ENCODE results near the gene STAT2.
"Not testable (repeated sequence)": the region's sequence is repeated elsewhere in the genome, so short reads cannot be mapped to it uniquely, and the experiment has no call there.

Gene STAT2

DNA sequence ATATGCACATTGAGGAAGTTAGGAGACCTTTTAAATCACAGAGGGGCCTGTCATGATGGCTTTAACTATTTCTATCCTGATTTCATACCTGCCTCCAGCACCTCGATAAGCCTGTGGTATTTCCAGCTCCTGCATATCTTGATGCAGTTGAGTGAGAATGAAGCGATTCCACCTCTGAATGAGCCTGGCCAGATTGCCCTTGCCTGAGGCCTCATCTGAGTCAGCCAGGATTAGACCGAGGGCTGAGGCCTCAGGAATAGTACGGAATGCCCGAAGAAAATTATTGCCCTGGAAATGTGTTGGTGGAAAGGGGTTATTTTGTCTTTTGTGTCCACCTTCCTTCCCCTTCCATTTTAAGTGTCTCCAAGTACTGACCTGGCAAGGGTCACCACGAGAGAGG is 35.7 kb downstream of the STAT2 start:
- no peak for TF ChIP-seq ZNF274 (IDR thresholded peaks at IDR 0.05; ENCODE audit: low read depth, low read length)

GRCh38 chr12:56321610-56322009 is 38.3 kb downstream of the STAT2 start:
- H3K4me3 ChIP-seq (ENCODE audit: low read length) = not testable (repeated sequence)

More for the DNA sequence above, 35.7 kb downstream of the STAT2 start:
- no peak overlapping the region for H3K4me3 ChIP-seq (ENCODE audit: low read length)

GRCh38 chr12:56321027-56321426 is 38.9 kb downstream of the STAT2 start:
- no peak for TF ChIP-seq ZNF274 (IDR thresholded peaks at IDR 0.05; ENCODE audit: low read depth, low read length)

GRCh38 chr12:56317675-56318074 is 42.2 kb downstream of the STAT2 start:
- H3K4me3 ChIP-seq (ENCODE audit: low read length) = no peak overlapping the region
- TF ChIP-seq ZNF274 (IDR thresholded peaks at IDR 0.05; ENCODE audit: low read depth, low read length) = no peak

More at GRCh38 chr12:56321027-56321426, 38.9 kb downstream of the STAT2 start:
- H3K4me3 ChIP-seq (ENCODE audit: low read length) = no peak overlapping the region

- peak within 1 kb of the TSS; percentile 92 for H3K4me3 ChIP-seq (ENCODE audit: low read length)
- no peak for TF ChIP-seq ZNF274 (IDR thresholded peaks at IDR 0.05; ENCODE audit: low read depth, low read length)
Measured at GRCh38 chr12:56315622-56316473, 44.1 kb downstream of the STAT2 start, which contains the start of gene CNPY2. Gene CNPY2 (minus strand): TSS chr12:56315988. CDS start chr12:56315217, 771 bp downstream.

GRCh38 chr12:56315249-56315621 is 44.7 kb downstream of the STAT2 start:
- peak overlapping the region; percentile 92 for H3K4me3 ChIP-seq (ENCODE audit: low read length)
- TF ChIP-seq ZNF274 (IDR thresholded peaks at IDR 0.05; ENCODE audit: low read depth, low read length) = no peak

- no peak overlapping the region for H3K4me3 ChIP-seq (ENCODE audit: low read length)
- TF ChIP-seq ZNF274 (IDR thresholded peaks at IDR 0.05; ENCODE audit: low read depth, low read length) = no peak
Measured at GRCh38 chr12:56311003-56311402, 48.9 kb downstream of the STAT2 start.

GRCh38 chr12:56308714-56309113 is 51.2 kb downstream of the STAT2 start:
- no peak for TF ChIP-seq ZNF274 (IDR thresholded peaks at IDR 0.05; ENCODE audit: low read depth, low read length)
- H3K4me3 ChIP-seq (ENCODE audit: low read length) = no peak overlapping the region

- H3K4me3 ChIP-seq (ENCODE audit: low read length) = no peak overlapping the region
- TF ChIP-seq ZNF274 (IDR thresholded peaks at IDR 0.05; ENCODE audit: low read depth, low read length) = no peak
Measured at GRCh38 chr12:56307221-56307965, 52.5 kb downstream of the STAT2 start.

DNA sequence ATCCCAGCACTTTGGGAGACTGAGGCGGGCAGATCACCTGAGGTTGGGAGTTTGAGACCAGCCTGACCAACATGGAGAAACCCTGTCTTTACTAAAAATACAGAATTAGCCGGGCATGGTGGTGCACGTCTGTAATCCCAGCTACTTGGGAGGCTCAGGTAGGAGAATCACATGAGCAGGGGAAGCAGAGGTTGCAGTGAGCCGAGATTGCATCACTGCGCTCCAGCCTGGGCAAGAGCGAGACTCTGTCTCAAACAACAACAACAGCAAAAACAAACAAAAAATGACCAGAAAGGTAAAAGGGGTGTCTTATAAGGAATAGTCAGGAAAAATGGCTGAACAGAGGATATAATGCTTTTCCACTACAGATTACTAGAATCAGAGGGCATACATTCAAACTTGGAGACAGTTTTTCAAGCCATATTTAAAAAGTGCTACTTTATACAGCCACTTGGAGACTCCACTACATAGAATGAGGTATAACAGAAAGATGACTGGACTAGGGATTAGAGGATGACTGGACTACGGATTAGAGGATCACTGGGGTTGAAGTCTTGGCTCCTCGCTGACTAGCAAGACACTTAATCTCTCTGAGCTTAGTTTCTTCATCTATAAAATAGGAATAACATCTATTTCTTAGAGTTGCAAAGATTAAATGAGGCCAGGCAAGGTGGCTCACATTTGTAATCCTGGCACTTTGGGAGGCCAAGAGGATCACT is 54.9 kb downstream of the STAT2 start:
- no peak for TF ChIP-seq ZNF274 (IDR thresholded peaks at IDR 0.05; ENCODE audit: low read depth, low read length)
- no peak overlapping the region for H3K4me3 ChIP-seq (ENCODE audit: low read length)

DNA sequence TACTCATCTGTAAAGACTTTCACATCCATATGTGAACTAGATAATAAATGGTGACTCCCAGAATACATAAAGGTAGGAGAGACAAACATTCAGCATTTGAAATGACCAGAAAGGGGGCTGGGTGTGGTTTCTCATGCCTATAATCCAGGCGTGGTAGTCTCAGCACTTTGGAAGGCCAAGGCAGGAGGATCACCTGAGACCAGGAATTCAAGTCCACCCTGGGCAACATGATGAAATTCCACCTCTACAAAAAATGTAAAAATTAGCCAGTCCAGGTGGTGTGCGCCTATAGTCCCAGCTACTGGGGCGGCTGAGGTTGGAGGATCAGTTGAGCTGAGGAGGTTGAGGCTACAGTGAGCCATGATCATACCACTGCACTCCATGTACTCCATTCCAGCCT is 55.6 kb downstream of the STAT2 start:
- no peak for TF ChIP-seq ZNF274 (IDR thresholded peaks at IDR 0.05; ENCODE audit: low read depth, low read length)
- no peak overlapping the region for H3K4me3 ChIP-seq (ENCODE audit: low read length)

GRCh38 chr12:56300644-56301464 is 59.1 kb downstream of the STAT2 start:
- no peak for TF ChIP-seq ZNF274 (IDR thresholded peaks at IDR 0.05; ENCODE audit: low read depth, low read length)
- peak overlapping the region; percentile 67; the same call in 1 of the 2 replicates for H3K4me3 ChIP-seq (ENCODE audit: low read length)

DNA sequence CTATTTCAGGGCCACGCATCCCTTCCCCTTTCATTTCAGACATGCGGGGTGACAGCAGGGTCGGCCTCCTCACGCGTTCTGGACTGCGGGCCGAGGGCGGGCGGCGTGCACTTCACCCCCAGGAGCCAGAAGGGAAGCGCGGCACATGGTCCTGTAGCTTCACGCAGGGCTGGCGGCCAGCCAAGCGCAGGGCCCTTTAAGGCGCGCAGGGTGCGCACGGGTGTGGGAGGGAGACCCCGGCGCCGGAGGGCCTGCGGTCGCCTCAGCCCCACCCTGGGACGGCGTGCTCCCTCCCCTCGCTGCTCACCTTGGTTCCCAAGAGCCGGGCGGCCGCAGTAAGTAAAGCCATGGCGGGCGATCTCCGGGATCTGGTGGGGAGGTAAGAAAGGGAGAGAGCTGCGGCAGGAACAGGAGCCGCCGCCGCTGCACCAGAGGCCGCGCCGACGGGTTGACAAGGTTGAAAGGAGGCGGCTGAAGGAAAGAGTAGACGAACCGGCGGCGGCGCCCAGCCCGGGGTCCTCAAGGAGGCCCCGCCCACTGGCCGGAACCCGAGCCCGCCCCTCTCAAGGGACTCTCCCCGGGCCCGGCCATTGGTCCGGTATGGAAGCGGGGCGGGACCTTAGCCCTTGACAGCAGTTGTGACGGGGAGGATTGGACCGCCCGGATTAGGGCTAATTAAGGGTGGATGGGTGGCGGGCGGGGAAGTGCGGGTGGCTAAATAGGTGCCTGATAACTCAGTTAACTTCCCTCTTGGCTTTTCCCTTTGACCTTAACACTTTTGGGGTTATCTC is 59.9 kb downstream of the STAT2 start, which contains the start of gene CS:
CS (minus strand) TSS at position 478 of the 791 bp plus-strand sequence; CDS start at position 349, 129 bp downstream.
- no peak for TF ChIP-seq ZNF274 (IDR thresholded peaks at IDR 0.05; ENCODE audit: low read depth, low read length)
- peak within 1 kb of the TSS; percentile 96 for H3K4me3 ChIP-seq (ENCODE audit: low read length)
